ENCODE measurements around the gene B4GALT3. TPM values are rescaled to one million over a fixed set of nuclear protein-coding genes. Genes with fewer than 3 reads are reported as not detected.

The B4GALT3 gene
- polyA plus RNA-seq, 3 donors, result 16.8 to 50.3 (median 21.0) TPM

GRCh38 chr1:161164901-161165610, 12.3 kb downstream of the B4GALT3 start:
- no peaks in the 10 kb centered on the region for H3K27me3 ChIP-seq (ENCODE audit: control insufficient read depth in 2 of 2, insufficient read depth in 2 of 2, low read length in 2 of 2)
- H3K4me2 ChIP-seq (replicated peaks; ENCODE audit: extremely low read depth, low read length, poor library complexity, severe bottlenecking), result peak overlapping the region; percentile 78
- H2AFZ ChIP-seq (ENCODE audit: insufficient read depth, low read depth, low read length, poor library complexity, severe bottlenecking), result peak overlapping the region; percentile 89
- H3K4me1 Mint-ChIP-seq, result peaks cover 45% of the 10 kb centered on the region
- peak overlapping the region; percentile 95 to 99 (median 97) for H3K27ac Mint-ChIP-seq
- intact Hi-C loops (cut with micrococcal nuclease), result no loop called here
- DNase-seq, result no peak
- H3K27me3 Mint-ChIP-seq (ENCODE audit: low read depth in 3 of 3), result peaks cover 0 to 2% (median 0%) of the 10 kb centered on the region in 3 donors
- H3K36me3 Mint-ChIP-seq, result peaks cover 49 to 66% of the 10 kb centered on the region in 2 donors
- peak overlapping the region in 1 of 2 donors; percentile 83 for H3K4me3 Mint-ChIP-seq
- no peaks in the 10 kb centered on the region for H4K20me1 ChIP-seq (ENCODE audit: insufficient read depth, low read length)
- H3K27ac ChIP-seq (ENCODE audit: low read depth in 1 of 2, low read length in 2 of 2), result peak overlapping the region; percentile 91 to 98
- 88% methylated on average over 6 of the region's 14 CpGs for WGBS (ENCODE audit: insufficient coverage)
- no peaks in the 10 kb centered on the region for H3K9me3 Mint-ChIP-seq
- H3K36me3 ChIP-seq (replicated peaks in 1 of 2; ENCODE audit: control insufficient read depth in 1 of 2, insufficient read depth in 2 of 2, low read length in 2 of 2), result peaks cover 21 to 55% of the 10 kb centered on the region in 2 donors
- no peak for TF ChIP-seq CTCF (IDR thresholded peaks at IDR 0.05)
- H3K9ac ChIP-seq (ENCODE audit: insufficient read depth, low read length, poor library complexity, severe bottlenecking), result peak overlapping the region; percentile 85
- peak overlapping the region; percentile 33 to 75 (median 73) for H3K4me3 ChIP-seq (replicated peaks in 1 of 3; ENCODE audit: low read depth in 2 of 3, low read length in 3 of 3)
- H3K9me3 ChIP-seq (replicated peaks in 1 of 2; ENCODE audit: control insufficient read depth in 1 of 2, insufficient read depth in 1 of 2, low read length in 2 of 2), result no peaks in the 10 kb centered on the region
- H3K4me1 ChIP-seq (ENCODE audit: control insufficient read depth in 1 of 2, insufficient read depth in 2 of 2, low read length in 2 of 2), result peaks cover 24 to 37% of the 10 kb centered on the region in 2 donors
- peaks cover 13% of the 10 kb centered on the region for H3K79me2 ChIP-seq (ENCODE audit: insufficient read depth, low read length)

GRCh38 chr1:161163793-161164192, 13.5 kb downstream of the B4GALT3 start:
- peaks cover 20% of the 10 kb centered on the region for H3K79me2 ChIP-seq (ENCODE audit: insufficient read depth, low read length)
- H3K4me1 ChIP-seq (ENCODE audit: control insufficient read depth in 1 of 2, insufficient read depth in 2 of 2, low read length in 2 of 2), result peaks cover 32 to 47% of the 10 kb centered on the region in 2 donors
- no peak overlapping the region for H3K9ac ChIP-seq (ENCODE audit: insufficient read depth, low read length, poor library complexity, severe bottlenecking)
- Mint-ChIP-seq H3K4me1 (peaks cover 51% of the 10 kb centered on the region), H3K27ac (peak overlapping the region in 6 of 7 donors; percentile 10 to 99 (median 61)), H3K9me3 (no peaks in the 10 kb centered on the region), H3K36me3 (peaks cover 42 to 57% of the 10 kb centered on the region in 2 donors), H3K27me3 (ENCODE audit: low read depth in 3 of 3) (peaks cover 0 to 2% (median 0%) of the 10 kb centered on the region in 3 donors), H3K4me3 (no peak overlapping the region)
- peak overlapping the region in 1 of 2 donors; percentile 22 for H3K27ac ChIP-seq (ENCODE audit: low read depth in 1 of 2, low read length in 2 of 2)
- no peaks in the 10 kb centered on the region for H4K20me1 ChIP-seq (ENCODE audit: insufficient read depth, low read length)
- H3K4me3 ChIP-seq (replicated peaks in 1 of 3; ENCODE audit: low read depth in 2 of 3, low read length in 3 of 3), result no peak overlapping the region
- no peak for DNase-seq
- intact Hi-C loops (cut with micrococcal nuclease), result no loop called here
- H3K27me3 ChIP-seq (ENCODE audit: control insufficient read depth in 2 of 2, insufficient read depth in 2 of 2, low read length in 2 of 2), result no peaks in the 10 kb centered on the region
- TF ChIP-seq CTCF (IDR thresholded peaks at IDR 0.05), result no peak
- no peak overlapping the region for H2AFZ ChIP-seq (ENCODE audit: insufficient read depth, low read depth, low read length, poor library complexity, severe bottlenecking)
- H3K9me3 ChIP-seq (replicated peaks in 1 of 2; ENCODE audit: control insufficient read depth in 1 of 2, insufficient read depth in 1 of 2, low read length in 2 of 2), result no peaks in the 10 kb centered on the region
- WGBS (ENCODE audit: insufficient coverage), result 94% methylated on average over 3 of the region's 5 CpGs
- H3K36me3 ChIP-seq (replicated peaks in 1 of 2; ENCODE audit: control insufficient read depth in 1 of 2, insufficient read depth in 2 of 2, low read length in 2 of 2), result peaks cover 21 to 42% of the 10 kb centered on the region in 2 donors
- H3K4me2 ChIP-seq (replicated peaks; ENCODE audit: extremely low read depth, low read length, poor library complexity, severe bottlenecking), result no peak overlapping the region
